GM12878 (cell line): Measurements from ENCODE around the gene NCAN. TPM values are rescaled to one million over a fixed set of nuclear protein-coding genes. Genes with fewer than 3 reads are reported as not detected.

Experiments
- ATAC-seq: fragments of 200-7000 bp; cut with Tn5 transposase; 3 replicates; pipeline ENCODE4 v1.9.1; 2020; ENCODE audit warnings: mild to moderate bottlenecking, moderate library complexity
- BruUV-seq: library from RNA; stranded (reverse); fragments of 400-500 nt; replicated peaks from 2 replicates; lab custom pipeline; 2021; lab: Mats Ljungman, UMichigan
- CTCF ChIA-PET: fragments of 300-600 bp; sonication (Branson Sonifier 250); formaldehyde crosslinking; extraction: SDS; loops from one replicate; lab custom pipeline; 2021; ENCODE audit warnings: inconsistent platforms; lab: Yijun Ruan, JAX
- POLR2A ChIA-PET: fragments of 350-600 bp; formaldehyde crosslinking; extraction: SDS; loops from one replicate; lab custom pipeline; 2021; ENCODE audit warnings: inconsistent platforms; lab: Charles Lee
- RAD21 ChIA-PET: fragments of 300-600 bp; sonication (Branson Sonifier 250); formaldehyde crosslinking; loops from one replicate; lab custom pipeline; 2023; ENCODE audit warnings: antibody characterized with exemption; ENCODE audit not compliant: unreplicated experiment; lab: Charles Lee
- SMC1A ChIA-PET: fragments of 300-600 bp; sonication (Branson Sonifier 250); formaldehyde crosslinking; loops from one replicate; lab custom pipeline; 2023; ENCODE audit not compliant: unreplicated experiment, uncharacterized antibody; lab: Charles Lee
- DNase-seq: peaks from one replicate; pipeline ENCODE4 v3.0.0-alpha.2; 2011; ENCODE audit warnings: low read depth, low spot score
- FAIRE-seq: peaks from 3 replicates; lab custom pipeline; 2011; peaks lifted over from hg19 to GRCh38; lab: Jason Lieb, UNC
- H2AFZ ChIP-seq: 2 replicates; pipeline ENCODE4 v1.6.0; 2011; ENCODE audit warnings: low read depth, low read length, control low read depth; ENCODE audit not compliant: control insufficient read depth
- H3K27ac ChIP-seq: 2 replicates; pipeline ENCODE4 v1.5.1; 2011; ENCODE audit warnings: control low read depth; ENCODE audit not compliant: control insufficient read depth, insufficient read depth
- H3K27me3 ChIP-seq, 2 experiments: replicated peaks in 1 of 2; 2 replicates each; pipeline versions ENCODE4 v1.6.0 to v1.6.1; 2011; ENCODE audit warnings: low read length in 1 of 2; ENCODE audit not compliant: control insufficient read depth in 2 of 2, insufficient read depth in 2 of 2
- H3K36me3 ChIP-seq, 2 experiments: 2 replicates each; pipeline ENCODE4 v1.5.1; 2011; ENCODE audit warnings: low read length in 1 of 2; ENCODE audit not compliant: control insufficient read depth in 2 of 2, insufficient read depth in 2 of 2
- H3K4me1 ChIP-seq: 2 replicates; pipeline ENCODE4 v1.6.1; 2011; ENCODE audit warnings: mild to moderate bottlenecking, low read length, moderate library complexity, mixed read lengths; ENCODE audit not compliant: control insufficient read depth, insufficient read depth
- H3K4me2 ChIP-seq: 2 replicates; pipeline ENCODE4 v1.6.0; 2011; ENCODE audit warnings: control low read depth; ENCODE audit not compliant: control insufficient read depth, insufficient read depth
- H3K4me3 ChIP-seq: fragments of 200-600 bp; sonication (generic); 2 replicates; pipeline ENCODE4 v1.5.1; 2016
- H3K79me2 ChIP-seq: 2 replicates; pipeline ENCODE4 v1.6.0; 2011; ENCODE audit warnings: low read length; ENCODE audit not compliant: control insufficient read depth, insufficient read depth
- H3K9ac ChIP-seq: 2 replicates; pipeline ENCODE4 v1.8.0; 2011; ENCODE audit warnings: low read length, control low read depth, mixed read lengths; ENCODE audit not compliant: control insufficient read depth, insufficient read depth
- H3K9me3 ChIP-seq: replicated peaks from 3 replicates; pipeline ENCODE4 v1.5.1; 2011; ENCODE audit warnings: mild to moderate bottlenecking, low read length; ENCODE audit not compliant: control insufficient read depth, insufficient read depth
- H4K20me1 ChIP-seq: 2 replicates; pipeline ENCODE4 v1.6.0; 2011; ENCODE audit not compliant: control insufficient read depth, insufficient read depth
- ATF3 ChIP-seq: IDR thresholded peaks from 2 replicates; pipeline ENCODE4 v1.6.1; 2011; ENCODE audit warnings: low read depth, mild to moderate bottlenecking, low read length, moderate library complexity, borderline replicate concordance; ENCODE audit errors: extremely low read depth
- BACH1 ChIP-seq: fragments of 450-650 bp; IDR thresholded peaks from 2 replicates; pipeline ENCODE4 v1.6.1; 2017; ENCODE audit warnings: mild to moderate bottlenecking, borderline replicate concordance
- HSF1 ChIP-seq: fragments of 150-350 bp; IDR thresholded peaks from 2 replicates; pipeline ENCODE4 v1.6.1; 2014; ENCODE audit warnings: mild to moderate bottlenecking, low read depth, low read length
- JUND ChIP-seq: IDR thresholded peaks from 2 replicates; pipeline ENCODE4 v1.6.1; 2012; ENCODE audit warnings: low read depth, mild to moderate bottlenecking, low read length, improper control_type of control experiment, moderate library complexity
- MTA2 ChIP-seq: fragments of 450-650 bp; IDR thresholded peaks from 2 replicates; pipeline ENCODE4 v1.6.1; 2016; ENCODE audit warnings: low read depth, mild to moderate bottlenecking, moderate library complexity
- NBN ChIP-seq: fragments of 450-650 bp; IDR thresholded peaks from 2 replicates; pipeline ENCODE4 v1.6.1; 2016
- POLR2A ChIP-seq: IDR thresholded peaks from 2 replicates; pipeline ENCODE4 v1.6.1; 2011; ENCODE audit warnings: low read depth, mild to moderate bottlenecking, low read length
- WGBS: methylation state at CpG from one replicate; pipeline ENCODE4 v1.1.6; 2016; ENCODE audit warnings: low lambda C conversion rate; ENCODE audit not compliant: insufficient replicate concordance, insufficient coverage; ENCODE audit errors: missing lambda C conversion rate; 5-methylcytosine and 5-hydroxymethylcytosine counted together
- in situ Hi-C: fragments of 300-500 bp; cut with MboI; formaldehyde crosslinking; loops from 9 replicates; pipeline ENCODE4 v1.14.3; 2018; ENCODE audit warnings: mixed read lengths
- intact Hi-C: fragments of 100-400 bp; cut with micrococcal nuclease; formaldehyde crosslinking; loops from one replicate; pipeline ENCODE4 v1.14.2; 2022; ENCODE audit not compliant: unreplicated experiment
- polyA plus RNA-seq, 11 experiments: library from polyadenylated mRNA; depleted of rRNA in 4 of 11; unstranded in 6 of 11; stranded (reverse) in 5 of 11; fragments of >200 nt; fragmentation: Nextera tagmentation in 4 of 11; fragmentation: Illumina TruSeq in 1 of 11; extraction: Ambion mirVana in 4 of 11; extraction: Trizol in 1 of 11; gene quantifications; 1 replicate in 1 of 11; 2 replicates in 10 of 11; pipeline versions ENCODE4 v1.2.1 to v1.2.3, GENCODE V29; 2011 to 2016; ENCODE audit warnings: inconsistent platforms in 2 of 11, missing spikeins in 2 of 11, low read depth in 1 of 11
- total RNA-seq, 4 experiments: library from RNA; depleted of rRNA in 3 of 4; stranded (reverse); fragments of >200 nt in 3 of 4; fragmentation: Illumina TruSeq in 1 of 4; extraction: Trizol in 1 of 4; gene quantifications; 2 replicates each; pipeline versions ENCODE4 v1.2.1 to v1.2.3, GENCODE V29; 2013 to 2021
- TF ChIP-seq, protein P1 (sequence below): fragments of 450-650 bp; formaldehyde crosslinking; IDR thresholded peaks from 2 replicates; pipeline ENCODE4 v1.5.0; 2022; ENCODE audit warnings: mild to moderate bottlenecking, missing genetic modification characterization
- TF ChIP-seq, protein P2 (sequence below): IDR thresholded peaks from 2 replicates; pipeline ENCODE4 v1.6.1; 2011; ENCODE audit warnings: borderline replicate concordance, low read depth, mild to moderate bottlenecking, moderate library complexity, mixed read lengths, low read length; ENCODE audit not compliant: insufficient read depth; ENCODE audit errors: extremely low read length

The NCAN gene
- total and polyA plus RNA-seq, 10 of the 15 experiments (the other 5 are each of a cell fraction or from before 2014, with no cell fraction given) = 0.02 to 0.34 (median 0.12) TPM; not detected in 1

- Histone ChIP-seq H3K27me3 (no peaks in the 10 kb centered on the region), H3K36me3 (peaks cover 7 to 14% of the 10 kb centered on the region in 2 experiments; a peak in 3 of 4 replicates), H2AFZ (no peak overlapping the region), H3K4me2 (no peak overlapping the region), H3K27ac (no peak overlapping the region), H3K79me2 (no peaks in the 10 kb centered on the region), H3K4me3 (no peak overlapping the region), H4K20me1 (no peaks in the 10 kb centered on the region), H3K9me3 (no peaks in the 10 kb centered on the region), H3K4me1 (no peaks in the 10 kb centered on the region), H3K9ac (no peak overlapping the region)
- ChIA-PET SMC1A (no interaction called here), RAD21 (no interaction called here), POLR2A (no interaction called here), CTCF (no interaction called here)
- intact Hi-C loops = no loop called here
- FAIRE-seq = no peak
- no TSS peak for BruUV-seq
- no peak for ATAC-seq
- in situ Hi-C loops = no loop called here
- TF ChIP-seq POLR2A (0 out of 2 replicates have a peak, but pooled peaks have one; percentile 34), ATF3 (no peak), MTA2 (no peak), JUND (no peak), NBN (no peak), BACH1 (no peak), HSF1 (no peak)
- TF ChIP-seq, protein P1, sequence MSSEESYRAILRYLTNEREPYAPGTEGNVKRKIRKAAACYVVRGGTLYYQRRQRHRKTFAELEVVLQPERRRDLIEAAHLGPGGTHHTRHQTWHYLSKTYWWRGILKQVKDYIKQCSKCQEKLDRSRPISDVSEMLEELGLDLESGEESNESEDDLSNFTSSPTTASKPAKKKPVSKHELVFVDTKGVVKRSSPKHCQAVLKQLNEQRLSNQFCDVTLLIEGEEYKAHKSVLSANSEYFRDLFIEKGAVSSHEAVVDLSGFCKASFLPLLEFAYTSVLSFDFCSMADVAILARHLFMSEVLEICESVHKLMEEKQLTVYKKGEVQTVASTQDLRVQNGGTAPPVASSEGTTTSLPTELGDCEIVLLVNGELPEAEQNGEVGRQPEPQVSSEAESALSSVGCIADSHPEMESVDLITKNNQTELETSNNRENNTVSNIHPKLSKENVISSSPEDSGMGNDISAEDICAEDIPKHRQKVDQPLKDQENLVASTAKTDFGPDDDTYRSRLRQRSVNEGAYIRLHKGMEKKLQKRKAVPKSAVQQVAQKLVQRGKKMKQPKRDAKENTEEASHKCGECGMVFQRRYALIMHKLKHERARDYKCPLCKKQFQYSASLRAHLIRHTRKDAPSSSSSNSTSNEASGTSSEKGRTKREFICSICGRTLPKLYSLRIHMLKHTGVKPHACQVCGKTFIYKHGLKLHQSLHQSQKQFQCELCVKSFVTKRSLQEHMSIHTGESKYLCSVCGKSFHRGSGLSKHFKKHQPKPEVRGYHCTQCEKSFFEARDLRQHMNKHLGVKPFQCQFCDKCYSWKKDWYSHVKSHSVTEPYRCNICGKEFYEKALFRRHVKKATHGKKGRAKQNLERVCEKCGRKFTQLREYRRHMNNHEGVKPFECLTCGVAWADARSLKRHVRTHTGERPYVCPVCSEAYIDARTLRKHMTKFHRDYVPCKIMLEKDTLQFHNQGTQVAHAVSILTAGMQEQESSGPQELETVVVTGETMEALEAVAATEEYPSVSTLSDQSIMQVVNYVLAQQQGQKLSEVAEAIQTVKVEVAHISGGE (CRISPR knock-in tag) = no peak
- TF ChIP-seq, protein P2, sequence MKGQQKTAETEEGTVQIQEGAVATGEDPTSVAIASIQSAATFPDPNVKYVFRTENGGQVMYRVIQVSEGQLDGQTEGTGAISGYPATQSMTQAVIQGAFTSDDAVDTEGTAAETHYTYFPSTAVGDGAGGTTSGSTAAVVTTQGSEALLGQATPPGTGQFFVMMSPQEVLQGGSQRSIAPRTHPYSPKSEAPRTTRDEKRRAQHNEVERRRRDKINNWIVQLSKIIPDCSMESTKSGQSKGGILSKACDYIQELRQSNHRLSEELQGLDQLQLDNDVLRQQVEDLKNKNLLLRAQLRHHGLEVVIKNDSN = no peak
- 81% methylated on average over 9 of the region's 9 CpGs for WGBS
- DNase-seq = no peak
Observed at GRCh38 chr19:19297759-19298158, 86.0 kb downstream of the NCAN start.
